ENCODE results near the gene APBB2. TPM values are rescaled to one million over a fixed set of nuclear protein-coding genes. Genes with fewer than 3 reads are reported as not detected.

Gene APBB2
- total and polyA plus RNA-seq, 2 experiments from 2014 or later: 35.8 to 74.8 TPM

DNA sequence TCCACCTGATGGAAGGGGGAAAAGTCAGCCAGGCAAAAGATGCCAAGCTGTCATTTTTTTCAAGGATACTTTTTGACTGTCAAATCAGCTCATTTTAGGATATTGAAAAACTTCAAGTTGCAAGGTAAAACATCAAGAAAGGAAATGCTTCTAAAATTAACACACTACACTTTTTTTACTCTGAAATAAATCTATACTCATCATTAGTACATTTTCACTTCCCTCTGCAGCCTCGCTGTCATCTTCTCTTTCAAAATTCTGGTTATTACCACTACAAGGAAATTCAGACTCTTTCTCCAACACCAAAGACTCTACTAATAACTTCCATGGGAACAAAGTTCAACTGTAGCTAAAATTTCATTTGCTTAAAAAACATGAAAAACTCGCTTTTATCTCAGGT is 41.6 kb downstream of the APBB2 start (continued):
- TF ChIP-seq, protein P1, sequence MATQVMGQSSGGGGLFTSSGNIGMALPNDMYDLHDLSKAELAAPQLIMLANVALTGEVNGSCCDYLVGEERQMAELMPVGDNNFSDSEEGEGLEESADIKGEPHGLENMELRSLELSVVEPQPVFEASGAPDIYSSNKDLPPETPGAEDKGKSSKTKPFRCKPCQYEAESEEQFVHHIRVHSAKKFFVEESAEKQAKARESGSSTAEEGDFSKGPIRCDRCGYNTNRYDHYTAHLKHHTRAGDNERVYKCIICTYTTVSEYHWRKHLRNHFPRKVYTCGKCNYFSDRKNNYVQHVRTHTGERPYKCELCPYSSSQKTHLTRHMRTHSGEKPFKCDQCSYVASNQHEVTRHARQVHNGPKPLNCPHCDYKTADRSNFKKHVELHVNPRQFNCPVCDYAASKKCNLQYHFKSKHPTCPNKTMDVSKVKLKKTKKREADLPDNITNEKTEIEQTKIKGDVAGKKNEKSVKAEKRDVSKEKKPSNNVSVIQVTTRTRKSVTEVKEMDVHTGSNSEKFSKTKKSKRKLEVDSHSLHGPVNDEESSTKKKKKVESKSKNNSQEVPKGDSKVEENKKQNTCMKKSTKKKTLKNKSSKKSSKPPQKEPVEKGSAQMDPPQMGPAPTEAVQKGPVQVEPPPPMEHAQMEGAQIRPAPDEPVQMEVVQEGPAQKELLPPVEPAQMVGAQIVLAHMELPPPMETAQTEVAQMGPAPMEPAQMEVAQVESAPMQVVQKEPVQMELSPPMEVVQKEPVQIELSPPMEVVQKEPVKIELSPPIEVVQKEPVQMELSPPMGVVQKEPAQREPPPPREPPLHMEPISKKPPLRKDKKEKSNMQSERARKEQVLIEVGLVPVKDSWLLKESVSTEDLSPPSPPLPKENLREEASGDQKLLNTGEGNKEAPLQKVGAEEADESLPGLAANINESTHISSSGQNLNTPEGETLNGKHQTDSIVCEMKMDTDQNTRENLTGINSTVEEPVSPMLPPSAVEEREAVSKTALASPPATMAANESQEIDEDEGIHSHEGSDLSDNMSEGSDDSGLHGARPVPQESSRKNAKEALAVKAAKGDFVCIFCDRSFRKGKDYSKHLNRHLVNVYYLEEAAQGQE (IDR thresholded peaks at IDR 0.05; ENCODE audit: unreplicated experiment): no peak
- no peak for TF ChIP-seq NANOG (IDR thresholded peaks at IDR 0.05; ENCODE audit: borderline replicate concordance)
- no peak for TF ChIP-seq ZNF114 (CRISPR knock-in tag; IDR thresholded peaks at IDR 0.05)
- no peak for TF ChIP-seq EZH2 (IDR thresholded peaks at IDR 0.05; ENCODE audit: low read depth, unreplicated experiment)
- TF ChIP-seq ZNF331 (CRISPR knock-in tag; IDR thresholded peaks at IDR 0.05; ENCODE audit: low read depth): no peak
- TF ChIP-seq CREB1 (CRISPR knock-in tag; IDR thresholded peaks at IDR 0.05; ENCODE audit: low read depth): no peak
- TF ChIP-seq EZH2phosphoT487 (IDR thresholded peaks at IDR 0.05; ENCODE audit: unreplicated experiment): no peak

DNA sequence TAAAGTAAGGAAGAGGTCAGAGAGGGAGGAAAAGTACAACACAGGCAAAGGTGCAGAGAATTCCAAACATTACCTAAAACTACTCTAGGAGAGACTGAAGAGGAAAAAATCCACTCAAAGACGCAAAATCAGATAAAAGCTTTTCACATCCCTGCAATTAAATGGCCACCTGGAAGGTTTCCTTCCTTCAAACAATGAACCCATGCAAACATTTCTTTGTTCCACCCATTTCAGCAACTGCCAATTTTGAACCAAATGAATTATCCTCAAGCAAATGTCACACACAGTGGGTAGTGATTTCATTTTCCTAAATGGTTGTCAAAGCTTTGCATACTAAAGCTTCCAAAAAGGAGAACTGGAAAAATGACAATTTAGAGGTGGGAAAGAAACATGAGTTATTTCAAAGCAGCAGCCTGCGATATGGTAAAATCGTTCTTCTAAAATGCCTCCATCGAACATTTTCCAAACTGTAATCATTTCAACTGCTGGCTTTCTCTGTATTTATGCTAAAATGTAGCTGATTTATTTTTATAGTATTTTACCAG is 45.0 kb downstream of the APBB2 start:
- Histone ChIP-seq H3K27ac (ENCODE audit: low read depth) (peak overlapping the region; percentile 80), H3K36me3 (ENCODE audit: insufficient read depth) (no peaks in the 10 kb centered on the region), H4K20me1 (replicated peaks; ENCODE audit: insufficient read depth) (no peaks in the 10 kb centered on the region), H3K27me3 (ENCODE audit: insufficient read depth) (no peaks in the 10 kb centered on the region), H3K4me3 (0 out of 2 replicates have a peak overlapping the region, but pooled peaks have one; percentile 16), H3K4me2 (peak overlapping the region; percentile 46), H3K79me2 (replicated peaks; ENCODE audit: insufficient read depth) (peaks cover 27% of the 10 kb centered on the region), H3K4me1 (ENCODE audit: insufficient read depth) (peaks cover 30% of the 10 kb centered on the region), H3K9me2 (ENCODE audit: insufficient read depth) (no peaks in the 10 kb centered on the region), H3F3A (replicated peaks; ENCODE audit: low read depth) (no peaks in the 10 kb centered on the region), H2AFZ (no peak overlapping the region)
- H3K4me3 Mint-ChIP-seq: no peak overlapping the region; the same call in 2 of the 3 replicates
- H3K27ac Mint-ChIP-seq: peak overlapping the region; percentile 76
- peaks cover 19% of the 10 kb centered on the region; the same call in 2 of the 3 replicates for H3K36me3 Mint-ChIP-seq (ENCODE audit: low read depth)
- peaks cover 35% of the 10 kb centered on the region for H3K4me1 Mint-ChIP-seq
- peaks cover 2% of the 10 kb centered on the region for H3K27me3 Mint-ChIP-seq (ENCODE audit: insufficient read depth, low read depth, poor library complexity)
- H3K9me3 Mint-ChIP-seq: no peaks in the 10 kb centered on the region; the same call in 2 of the 3 replicates
- no peak for ATAC-seq
- TF ChIP-seq, protein P1 (IDR thresholded peaks at IDR 0.05; ENCODE audit: unreplicated experiment): no peak
- TF ChIP-seq NANOG (IDR thresholded peaks at IDR 0.05; ENCODE audit: borderline replicate concordance): peak; percentile 34; the same call in 1 of the 2 replicates
- no peak for DNase-seq (ENCODE audit: low spot score)
